PC-3 (cell line): Measurements from ENCODE around the gene ACTN1.

Experiments used
- CTCF ChIP-seq: fragments of 300-600 bp; sonication (generic); conservative IDR thresholded peaks from 2 replicates; pipeline ENCODE4 v1.5.1; 2017; ENCODE audit warnings: antibody characterized with exemption, low read depth, mild to moderate bottlenecking, low read length
- EZH2 ChIP-seq: fragments of 300-600 bp; sonication (generic); IDR thresholded peaks from one replicate; pipeline ENCODE4 v1.6.1; 2017; ENCODE audit warnings: antibody characterized with exemption, mild to moderate bottlenecking, low read length; ENCODE audit not compliant: unreplicated experiment
- EZH2phosphoT487 ChIP-seq: fragments of 300-600 bp; sonication (generic); IDR thresholded peaks from 2 replicates; pipeline ENCODE4 v1.6.1; 2018; ENCODE audit warnings: mild to moderate bottlenecking, antibody characterized with exemption, low read length, borderline replicate concordance

DNA sequence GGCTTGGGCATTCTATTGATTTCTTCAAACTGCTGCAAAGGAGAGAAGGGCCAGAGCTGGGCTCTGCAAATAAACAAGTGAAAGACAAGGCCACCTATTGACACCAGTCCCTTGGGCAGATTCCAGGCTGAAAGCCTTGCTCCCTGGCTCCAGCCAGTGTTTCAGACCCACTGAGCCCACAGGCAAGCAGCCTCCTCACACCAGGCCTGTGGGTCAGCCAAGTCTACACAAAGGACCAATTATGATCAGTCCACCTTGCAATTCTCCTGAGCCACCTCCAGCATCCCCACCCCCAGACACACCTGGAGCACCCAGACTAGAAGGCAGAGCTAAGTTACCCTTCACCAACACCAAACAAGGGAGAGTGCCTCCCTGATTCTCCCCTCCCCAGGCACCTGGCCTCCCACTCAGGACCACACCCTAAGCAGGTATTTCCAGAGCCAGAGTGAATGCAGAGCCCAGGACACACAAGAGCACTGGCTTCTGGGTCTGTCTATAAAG lies 13.8 kb downstream of the ACTN1 start:
- TF ChIP-seq CTCF (no peak), EZH2phosphoT487 (no peak), EZH2 (no peak)
